Activated naive CD4-positive, alpha-beta T cell treated with anti-CD3 and anti-CD28 coated beads, Interleukin-2, amount 50 U/mL, for 72 hours (primary cell): ENCODE results near the gene ANKRD40. TPM values are rescaled to one million over a fixed set of nuclear protein-coding genes. Genes with fewer than 3 reads are reported as not detected.
"Not testable (repeated sequence)": the region's sequence is repeated elsewhere in the genome, so short reads cannot be mapped to it uniquely, and the experiment has no call there.

Experiments used
- ATAC-seq, 2 donors: fragments of 150-1000 bp; cut with Tn5 transposase; 2 replicates each; pipeline ENCODE4 v1.10.0; 2021; ENCODE audit warnings: mild to moderate bottlenecking in 2 of 2, moderate library complexity in 2 of 2
- DNase-seq, 2 donors: peaks; one replicate each; pipeline ENCODE4 v3.0.0; 2021 to 2022; ENCODE audit warnings: low spot score in 2 of 2
- H3K27ac Mint-ChIP-seq, 2 donors: one replicate each; pipeline ENCODE4 v1.8.0; 2022; ENCODE audit warnings: mild to moderate bottlenecking in 2 of 2, mixed read lengths in 2 of 2
- H3K36me3 Mint-ChIP-seq, 2 donors: one replicate each; pipeline ENCODE4 v1.8.0; 2022; ENCODE audit warnings: mixed read lengths in 2 of 2
- H3K9me3 Mint-ChIP-seq, 2 donors: one replicate each; pipeline ENCODE4 v1.8.0; 2022; ENCODE audit warnings: mixed read lengths in 2 of 2
- total RNA-seq, 2 donors: library from RNA; stranded (reverse); gene quantifications; one replicate each; pipeline ENCODE4 v1.2.3, GENCODE V29; 2022

ANKRD40 gene
- total RNA-seq, 2 donors from 2014 or later: 9.2 to 25.6 TPM

DNA sequence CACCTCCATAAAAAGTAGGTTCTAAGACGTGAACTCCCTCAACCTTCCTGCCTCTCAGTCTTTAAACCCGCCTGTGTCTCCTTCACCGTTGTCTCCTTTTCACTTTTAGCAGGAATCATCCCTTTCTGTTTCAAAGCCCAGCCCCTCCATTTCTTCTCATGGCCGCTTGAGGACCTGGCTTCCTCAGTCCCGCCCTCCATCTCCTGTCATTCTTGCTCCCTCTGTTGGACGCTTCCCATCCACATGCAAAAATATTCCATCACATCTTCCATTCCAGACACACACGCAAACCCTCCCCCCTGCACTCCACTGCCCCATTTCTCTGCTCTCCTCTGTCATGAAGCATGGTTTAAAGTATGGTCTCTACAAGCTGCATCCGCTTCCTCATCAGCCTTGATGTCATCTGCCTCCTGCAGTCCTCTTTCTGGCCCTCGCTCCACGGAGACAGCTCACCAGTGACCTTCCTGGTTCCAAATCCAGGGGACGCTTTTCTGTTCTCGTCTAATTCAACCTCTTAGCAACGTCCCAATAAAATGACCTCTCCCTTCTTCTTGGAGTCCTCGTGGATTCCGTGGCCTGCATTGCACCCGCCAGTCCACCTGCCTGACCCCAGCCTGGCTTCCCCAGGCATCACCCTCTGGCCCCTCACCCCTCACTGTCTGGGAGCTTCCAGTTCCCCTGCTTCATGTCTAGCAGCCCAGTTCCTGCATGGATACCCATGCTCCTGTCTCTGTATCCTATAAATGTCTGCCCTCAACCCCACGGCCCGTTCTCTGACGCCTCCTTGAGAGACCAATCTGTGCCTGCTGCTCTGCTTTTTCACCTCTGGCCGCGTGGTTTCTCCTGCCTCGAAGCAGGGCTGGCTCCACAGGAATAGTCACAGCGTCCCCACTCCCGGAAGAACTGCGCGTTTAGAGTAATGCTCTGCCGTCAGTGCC, 26.2 kb downstream of the ANKRD40 start:
- ATAC-seq (no peak), DNase-seq (no peak)
- no peaks in the 10 kb centered on the region for H3K9me3 Mint-ChIP-seq
- no peaks in the 10 kb centered on the region for H3K36me3 Mint-ChIP-seq
- no peak overlapping the region for H3K27ac Mint-ChIP-seq

DNA sequence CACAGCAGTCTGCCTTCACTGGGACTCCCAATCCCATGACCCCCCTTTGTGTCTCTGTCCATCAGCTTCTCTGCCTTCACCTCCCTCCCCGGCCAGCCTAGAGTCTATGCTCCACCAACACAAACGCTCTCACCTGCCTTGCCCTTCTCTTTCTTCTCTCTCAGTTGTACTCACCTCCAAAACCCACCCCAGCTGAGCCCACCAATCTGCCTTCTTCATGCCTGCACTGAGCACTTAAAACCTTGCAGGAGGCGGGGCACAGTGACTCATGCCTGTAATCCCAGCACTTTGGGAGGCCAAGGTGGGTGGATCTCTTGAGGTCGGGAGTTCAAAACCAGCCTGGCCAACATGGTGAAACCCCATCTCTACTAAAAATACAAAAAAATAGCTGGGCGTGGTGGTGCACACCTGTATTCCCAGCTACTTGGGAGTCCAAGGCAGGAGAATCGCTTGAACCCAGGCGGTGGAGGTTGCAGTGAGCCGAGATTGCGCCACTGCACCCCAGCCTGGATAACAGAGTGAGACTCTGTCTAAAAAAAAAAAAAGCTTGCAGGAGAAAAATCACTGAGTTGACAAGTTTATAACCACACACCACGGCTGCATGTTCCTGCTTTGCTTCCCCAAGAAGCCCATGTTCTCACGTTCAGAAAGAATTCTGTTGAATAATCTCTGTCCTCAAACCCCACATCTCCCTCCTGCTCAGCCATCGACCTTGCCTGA, 27.0 kb downstream of the ANKRD40 start:
- ATAC-seq, H3K9me3 Mint-ChIP-seq, H3K27ac Mint-ChIP-seq, DNase-seq, H3K36me3 Mint-ChIP-seq: not testable (repeated sequence)

DNA sequence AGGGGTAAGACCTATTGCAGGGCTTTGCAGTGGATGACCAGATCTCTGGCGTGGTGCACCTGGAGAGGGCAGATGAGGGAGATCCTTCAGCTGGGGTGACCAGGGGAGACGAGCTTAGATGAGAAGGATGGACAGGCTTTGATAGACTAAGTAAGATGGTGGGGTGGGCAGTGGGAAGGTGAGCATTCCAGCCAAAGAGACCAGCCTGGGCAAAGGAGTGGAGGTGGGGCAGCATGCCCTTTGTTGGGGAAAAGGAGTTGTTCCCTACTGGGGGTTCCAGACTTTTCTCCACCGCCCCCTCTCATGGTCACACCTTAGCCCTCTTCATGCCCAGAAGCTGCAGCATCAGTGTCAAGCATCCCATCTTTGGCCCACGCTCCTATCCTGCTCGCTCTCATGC, 27.6 kb downstream of the ANKRD40 start:
- ATAC-seq: no peak
- no peak for DNase-seq
- Mint-ChIP-seq H3K9me3 (no peaks in the 10 kb centered on the region), H3K36me3 (no peaks in the 10 kb centered on the region), H3K27ac (no peak overlapping the region)

DNA sequence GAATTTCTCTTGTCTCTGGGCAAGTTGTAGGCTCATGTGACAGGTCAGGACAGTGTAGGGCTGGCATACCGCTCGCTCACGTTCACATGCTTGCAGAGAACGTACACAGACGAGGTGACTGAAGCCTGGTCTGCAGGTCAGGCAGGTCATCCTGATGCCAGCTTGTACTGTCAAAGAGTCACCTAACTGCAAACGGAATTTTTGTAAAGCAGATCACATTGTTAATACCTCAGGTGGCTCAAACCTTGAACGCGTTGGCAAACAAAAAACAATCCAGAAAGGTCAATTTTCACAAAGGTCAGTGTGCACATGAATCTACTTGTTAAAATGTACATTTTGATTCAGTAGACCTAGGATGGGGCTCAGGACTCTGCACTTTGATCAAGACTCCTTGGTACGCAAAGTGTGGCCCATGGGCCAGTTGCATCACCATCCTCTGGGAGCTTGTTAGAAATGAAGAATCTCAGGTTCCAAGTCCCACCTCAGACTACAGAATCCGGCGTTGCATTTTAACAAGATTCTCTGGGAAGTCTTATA, 28.6 kb downstream of the ANKRD40 start:
- H3K36me3 Mint-ChIP-seq: no peaks in the 10 kb centered on the region
- H3K27ac Mint-ChIP-seq: no peak overlapping the region
- H3K9me3 Mint-ChIP-seq: no peaks in the 10 kb centered on the region
- ATAC-seq: no peak
- DNase-seq: no peak

DNA sequence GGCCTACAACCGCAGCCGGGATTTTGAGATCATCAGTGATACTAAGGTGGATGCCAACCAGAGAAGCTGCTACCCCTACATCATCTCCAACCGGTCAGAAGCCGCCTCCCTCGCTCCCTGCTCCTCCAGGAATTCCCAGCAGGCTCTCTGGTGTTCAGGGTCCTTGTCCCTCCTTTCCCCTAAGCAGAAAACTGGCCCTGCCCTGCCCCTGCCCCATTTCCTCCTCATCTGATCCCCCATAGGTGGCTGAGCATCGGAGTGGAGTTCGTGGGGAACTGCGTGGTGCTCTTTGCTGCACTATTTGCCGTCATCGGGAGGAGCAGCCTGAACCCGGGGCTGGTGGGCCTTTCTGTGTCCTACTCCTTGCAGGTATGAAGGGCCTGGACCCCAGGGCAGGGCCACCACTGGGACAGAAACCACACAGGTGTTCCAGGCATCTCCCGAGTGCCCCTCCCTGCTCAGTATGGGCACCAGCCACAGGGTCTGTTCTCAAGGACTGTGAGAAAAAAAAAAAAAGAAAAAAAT, 29.8 kb downstream of the ANKRD40 start:
- H3K36me3 Mint-ChIP-seq: no peaks in the 10 kb centered on the region
- no peak for DNase-seq
- H3K9me3 Mint-ChIP-seq: no peaks in the 10 kb centered on the region
- H3K27ac Mint-ChIP-seq: no peak overlapping the region
- no peak for ATAC-seq

DNA sequence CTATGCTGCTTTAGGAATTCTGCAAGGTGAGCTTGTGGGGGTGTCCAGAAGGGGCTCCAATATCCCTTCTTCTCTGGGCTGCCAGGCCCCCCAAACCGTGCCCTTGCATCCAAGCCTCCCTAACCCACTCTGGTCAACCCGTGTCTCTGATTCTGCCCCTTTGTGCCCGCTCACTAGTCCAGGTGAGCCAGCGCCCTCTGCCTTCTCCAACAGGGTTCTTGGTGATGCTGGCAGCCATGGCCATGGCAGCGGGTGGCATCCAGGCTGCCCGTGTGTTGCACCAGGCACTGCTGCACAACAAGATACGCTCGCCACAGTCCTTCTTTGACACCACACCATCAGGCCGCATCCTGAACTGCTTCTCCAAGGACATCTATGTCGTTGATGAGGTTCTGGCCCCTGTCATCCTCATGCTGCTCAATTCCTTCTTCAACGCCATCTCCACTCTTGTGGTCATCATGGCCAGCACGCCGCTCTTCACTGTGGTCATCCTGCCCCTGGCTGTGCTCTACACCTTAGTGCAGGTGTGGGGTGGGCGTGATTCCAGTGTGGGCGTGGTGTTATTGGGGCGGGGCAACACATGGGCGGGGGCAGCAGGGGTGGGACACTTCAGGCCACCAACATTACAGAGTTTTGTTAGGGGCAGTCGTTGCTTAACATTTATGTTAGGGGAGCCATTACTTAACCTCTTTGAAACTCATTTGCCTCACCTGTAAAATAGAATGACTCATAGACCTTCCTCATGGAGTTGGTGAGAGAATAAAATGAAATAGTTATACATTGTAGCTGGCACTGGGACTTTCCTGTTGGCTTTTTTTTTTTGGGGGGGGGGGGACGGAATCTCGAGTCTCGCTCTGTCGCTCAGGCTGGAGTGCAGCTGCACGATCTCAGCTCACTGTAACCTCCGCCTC, 31.4 kb downstream of the ANKRD40 start:
- no peak for ATAC-seq
- H3K9me3 Mint-ChIP-seq: no peaks in the 10 kb centered on the region
- no peaks in the 10 kb centered on the region for H3K36me3 Mint-ChIP-seq
- no peak for DNase-seq
- H3K27ac Mint-ChIP-seq: no peak overlapping the region

DNA sequence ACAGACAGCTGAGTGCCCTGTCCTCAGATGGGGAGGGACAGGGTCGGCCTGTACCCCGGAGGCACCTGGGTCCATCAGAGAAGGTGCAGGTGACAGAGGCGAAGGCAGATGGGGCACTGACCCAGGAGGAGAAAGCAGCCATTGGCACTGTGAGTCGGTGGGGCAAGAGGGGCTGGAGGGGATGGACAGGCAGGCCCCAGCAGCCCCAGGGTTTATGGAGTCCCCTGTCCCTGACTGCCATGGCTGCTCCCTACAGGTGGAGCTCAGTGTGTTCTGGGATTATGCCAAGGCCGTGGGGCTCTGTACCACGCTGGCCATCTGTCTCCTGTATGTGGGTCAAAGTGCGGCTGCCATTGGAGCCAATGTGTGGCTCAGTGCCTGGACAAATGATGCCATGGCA, 32.1 kb downstream of the ANKRD40 start:
- Mint-ChIP-seq H3K9me3 (no peaks in the 10 kb centered on the region), H3K27ac (no peak overlapping the region), H3K36me3 (no peaks in the 10 kb centered on the region)
- ATAC-seq (no peak), DNase-seq (no peak)

DNA sequence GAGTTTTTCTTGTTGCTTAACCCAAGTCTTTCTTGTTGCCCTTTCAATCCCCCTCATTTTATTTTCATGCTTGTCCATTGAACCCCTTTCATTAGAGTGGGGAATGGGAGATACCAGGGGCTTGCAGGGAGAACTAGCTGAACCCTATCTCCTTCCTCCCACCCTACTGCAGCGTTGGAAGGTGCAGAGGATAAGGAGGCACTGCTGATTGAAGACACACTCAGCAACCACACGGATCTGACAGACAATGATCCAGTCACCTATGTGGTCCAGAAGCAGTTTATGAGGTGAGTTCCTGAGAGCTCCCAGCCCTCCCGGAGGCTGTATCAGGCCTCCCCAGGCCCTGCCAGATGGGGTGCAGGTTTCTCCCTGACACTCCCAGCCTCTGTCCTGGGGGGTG, 32.5 kb downstream of the ANKRD40 start:
- H3K27ac Mint-ChIP-seq: peak overlapping the region in 1 of 2 donors; percentile 34
- no peak for DNase-seq

DNA sequence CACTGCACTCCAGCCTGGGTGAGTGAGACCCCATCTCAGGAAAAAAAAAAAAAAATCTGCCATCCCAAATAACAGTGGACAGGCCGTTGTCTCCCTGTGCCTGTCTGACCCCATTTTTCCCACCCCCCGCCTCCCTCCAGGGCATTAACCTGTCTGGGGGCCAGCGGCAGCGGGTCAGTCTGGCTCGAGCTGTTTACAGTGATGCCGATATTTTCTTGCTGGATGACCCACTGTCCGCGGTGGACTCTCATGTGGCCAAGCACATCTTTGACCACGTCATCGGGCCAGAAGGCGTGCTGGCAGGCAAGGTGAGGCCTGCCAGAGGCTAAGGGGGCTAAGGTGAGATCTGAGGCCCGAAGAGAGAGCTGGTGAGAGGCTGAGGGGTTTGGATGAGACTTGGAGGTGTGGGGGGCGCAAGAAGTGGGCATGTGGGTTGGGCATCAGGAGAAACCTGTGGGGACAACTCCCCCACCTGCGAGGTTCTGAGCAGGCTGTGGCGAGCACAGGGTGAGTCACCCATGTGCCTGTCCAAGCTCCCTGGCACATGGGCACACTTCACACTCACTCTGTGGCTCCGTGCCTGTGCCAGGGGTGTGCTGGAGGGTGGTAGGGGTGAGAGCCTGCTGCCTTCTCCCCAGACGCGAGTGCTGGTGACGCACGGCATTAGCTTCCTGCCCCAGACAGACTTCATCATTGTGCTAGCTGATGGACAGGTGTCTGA, 34.7 kb downstream of the ANKRD40 start:
- H3K36me3 Mint-ChIP-seq: no peaks in the 10 kb centered on the region
- H3K27ac Mint-ChIP-seq: no peak overlapping the region
- no peaks in the 10 kb centered on the region for H3K9me3 Mint-ChIP-seq
- DNase-seq: no peak
- no peak for ATAC-seq

More for the DNA sequence above, 32.5 kb downstream of the ANKRD40 start:
- ATAC-seq: no peak
- Mint-ChIP-seq H3K9me3 (no peaks in the 10 kb centered on the region), H3K36me3 (no peaks in the 10 kb centered on the region)

DNA sequence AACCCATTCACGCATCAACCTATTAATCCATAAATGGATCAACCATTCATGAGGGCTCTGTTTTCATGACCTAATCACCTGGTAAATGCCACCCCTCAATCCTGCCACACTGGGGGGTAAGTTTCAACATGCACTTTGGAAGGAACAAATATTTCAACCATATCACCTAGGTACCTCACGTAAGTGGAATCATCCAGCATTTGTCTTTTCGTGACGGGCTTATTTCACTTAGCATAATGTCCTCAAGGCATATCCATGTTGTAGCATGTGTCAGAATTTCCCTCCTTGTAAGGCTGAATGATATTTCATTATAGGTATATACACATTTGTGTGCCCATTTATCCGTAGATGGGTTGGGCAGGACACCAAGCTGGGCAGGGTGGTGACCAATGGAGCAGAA, 35.6 kb downstream of the ANKRD40 start:
- Mint-ChIP-seq H3K36me3 (no peaks in the 10 kb centered on the region), H3K9me3 (no peaks in the 10 kb centered on the region), H3K27ac (peak overlapping the region in 1 of 2 donors; percentile 12)
- ATAC-seq (no peak), DNase-seq (no peak)

DNA sequence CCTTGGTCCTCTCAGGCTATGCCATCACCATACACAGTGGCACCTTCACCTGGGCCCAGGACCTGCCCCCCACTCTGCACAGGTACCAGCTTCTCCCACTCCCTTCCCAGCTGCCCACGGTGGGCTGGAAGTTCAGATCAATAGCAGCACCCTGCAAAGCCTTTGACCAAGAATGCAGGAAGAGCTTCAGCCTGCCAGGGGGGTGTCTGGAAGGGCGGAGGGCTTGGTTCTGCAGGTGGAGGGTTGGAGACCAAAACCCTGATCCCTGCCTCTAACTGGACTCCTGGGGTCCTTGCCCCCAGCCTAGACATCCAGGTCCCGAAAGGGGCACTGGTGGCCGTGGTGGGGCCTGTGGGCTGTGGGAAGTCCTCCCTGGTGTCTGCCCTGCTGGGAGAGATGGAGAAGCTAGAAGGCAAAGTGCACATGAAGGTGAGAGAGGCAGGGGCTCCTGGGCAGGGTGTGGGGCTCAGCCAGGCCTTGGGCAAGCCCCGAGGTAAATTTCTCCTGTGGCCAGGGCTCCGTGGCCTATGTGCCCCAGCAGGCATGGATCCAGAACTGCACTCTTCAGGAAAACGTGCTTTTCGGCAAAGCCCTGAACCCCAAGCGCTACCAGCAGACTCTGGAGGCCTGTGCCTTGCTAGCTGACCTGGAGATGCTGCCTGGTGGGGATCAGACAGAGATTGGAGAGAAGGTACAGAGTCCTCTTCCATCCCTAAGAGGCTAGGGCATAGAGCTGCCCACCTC, 38.7 kb downstream of the ANKRD40 start:
- Mint-ChIP-seq H3K9me3 (no peaks in the 10 kb centered on the region), H3K27ac (peak overlapping the region in 1 of 2 donors; percentile 72), H3K36me3 (no peaks in the 10 kb centered on the region)
- ATAC-seq: no peak
- no peak for DNase-seq

DNA sequence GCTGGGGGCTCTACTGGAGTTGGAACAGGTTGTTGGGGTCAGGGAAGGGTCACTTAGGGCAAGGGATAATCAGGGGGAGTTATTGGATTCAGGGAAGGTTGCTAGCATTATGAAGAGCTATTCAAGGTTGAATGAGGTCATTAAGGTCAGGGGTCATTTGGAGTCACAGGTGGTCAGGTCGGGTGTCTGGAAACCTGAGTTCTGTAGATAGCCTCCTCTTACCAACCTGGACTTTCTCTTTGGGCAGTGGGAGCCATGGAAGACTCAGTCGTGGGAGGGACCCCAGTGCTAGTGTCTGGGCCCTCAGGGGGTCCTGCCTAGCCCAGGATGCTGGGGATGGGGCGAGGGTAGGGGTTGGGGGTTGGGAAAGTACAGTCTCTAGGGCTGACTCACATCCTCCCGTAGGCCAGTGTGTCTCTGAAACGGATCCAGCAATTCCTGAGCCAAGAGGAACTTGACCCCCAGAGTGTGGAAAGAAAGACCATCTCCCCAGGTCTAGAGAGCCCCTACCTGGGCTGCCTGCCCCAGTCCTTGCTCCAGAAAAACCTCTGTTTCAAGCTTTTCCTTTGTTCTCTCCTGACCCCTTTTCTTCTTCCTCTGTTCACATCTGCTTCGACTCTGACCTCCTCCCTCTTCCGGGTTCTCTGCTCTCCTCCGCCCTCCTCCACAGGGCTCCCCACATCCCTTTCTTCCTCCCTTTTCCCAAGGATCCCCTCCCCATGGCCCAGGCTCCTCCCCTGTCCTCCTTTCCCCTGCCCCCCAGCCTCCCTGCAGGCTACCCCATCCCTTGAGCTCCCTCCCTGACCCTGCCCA, 39.5 kb downstream of the ANKRD40 start:
- DNase-seq (no peak), ATAC-seq (no peak)
- H3K36me3 Mint-ChIP-seq: no peaks in the 10 kb centered on the region
- peak overlapping the region in 1 of 2 donors; percentile 4 for H3K27ac Mint-ChIP-seq
- H3K9me3 Mint-ChIP-seq: no peaks in the 10 kb centered on the region

DNA sequence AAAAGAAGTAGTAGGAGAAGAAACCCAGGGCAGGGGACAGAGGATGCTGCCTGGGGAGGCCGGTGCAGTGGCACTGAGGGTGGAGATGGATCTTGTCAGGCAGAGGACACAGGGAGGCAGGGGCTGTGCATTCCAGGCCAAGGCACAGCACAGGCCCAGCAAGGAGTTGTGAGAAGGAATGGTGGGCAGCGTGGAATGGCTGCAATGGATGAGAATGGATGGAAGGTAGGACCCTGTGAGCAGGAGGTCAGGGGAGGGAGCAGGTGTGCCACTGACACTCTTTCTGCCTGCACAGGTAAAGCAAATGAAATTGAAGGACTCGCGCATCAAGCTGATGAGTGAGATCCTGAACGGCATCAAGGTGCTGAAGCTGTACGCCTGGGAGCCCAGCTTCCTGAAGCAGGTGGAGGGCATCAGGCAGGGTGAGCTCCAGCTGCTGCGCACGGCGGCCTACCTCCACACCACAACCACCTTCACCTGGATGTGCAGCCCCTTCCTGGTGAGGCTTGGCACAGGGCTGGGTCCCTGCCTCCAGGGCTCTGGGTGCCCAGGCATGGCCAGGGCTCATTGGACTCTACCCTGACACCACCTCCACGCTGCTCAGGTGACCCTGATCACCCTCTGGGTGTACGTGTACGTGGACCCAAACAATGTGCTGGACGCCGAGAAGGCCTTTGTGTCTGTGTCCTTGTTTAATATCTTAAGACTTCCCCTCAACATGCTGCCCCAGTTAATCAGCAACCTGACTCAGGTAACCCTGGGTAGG, 40.3 kb downstream of the ANKRD40 start:
- peak overlapping the region; percentile 4 to 85 for H3K27ac Mint-ChIP-seq
- no peaks in the 10 kb centered on the region for H3K36me3 Mint-ChIP-seq
- DNase-seq (no peak), ATAC-seq (no peak)
- H3K9me3 Mint-ChIP-seq: peaks cover 0 to 3% of the 10 kb centered on the region in 2 donors

DNA sequence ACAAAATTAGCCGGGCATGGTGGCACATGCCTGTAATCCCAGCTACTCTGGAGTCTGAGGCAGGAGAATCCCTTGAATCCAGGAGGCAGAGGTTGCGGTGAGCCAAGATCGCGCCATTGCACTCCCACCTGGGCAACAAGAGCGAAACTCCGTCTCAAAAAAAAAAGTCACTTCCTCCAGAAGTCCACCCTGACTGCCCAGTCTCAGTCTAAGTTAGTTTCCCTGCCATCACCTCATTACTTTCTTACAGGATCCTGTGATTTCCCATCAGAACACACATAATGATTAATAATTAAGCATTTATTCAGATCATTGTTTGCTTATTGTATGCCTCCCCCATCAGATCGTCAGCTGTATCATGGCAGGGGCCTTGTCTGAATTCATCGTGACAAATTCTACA, 41.4 kb downstream of the ANKRD40 start:
- ATAC-seq (no peak), DNase-seq (no peak)
- Mint-ChIP-seq H3K36me3 (no peaks in the 10 kb centered on the region), H3K27ac (no peak overlapping the region), H3K9me3 (peaks cover 0 to 3% of the 10 kb centered on the region in 2 donors)
